ENCODE data around the gene RNF187. TPM values are rescaled to one million over a fixed set of nuclear protein-coding genes. Genes with fewer than 3 reads are reported as not detected.

The RNF187 gene
- total RNA-seq, 4 donors from 2014 or later: 75.8 to 106 (median 80.1) TPM

GRCh38 chr1:228496084-228496483, 8.9 kb downstream of the RNF187 start:
- 97 to 99% methylated on average over 4 of the region's 4 CpGs for WGBS, 2 donors
- no peak for DNase-seq (ENCODE audit: low spot score in 2 of 2)
- no peak overlapping the region for H3K4me3 ChIP-seq (ENCODE audit: low read depth, poor library complexity, severe bottlenecking)
- TF ChIP-seq CTCF (IDR thresholded peaks at IDR 0.05): no peak
- TF ChIP-seq POLR2A (IDR thresholded peaks at IDR 0.05): no peak
- intact Hi-C loops (cut with DNase I; ENCODE audit: low total_unique reads): no loop called here

- no peak for DNase-seq (ENCODE audit: low spot score in 2 of 2)
- H3K4me3 ChIP-seq (ENCODE audit: low read depth, poor library complexity, severe bottlenecking): no peak overlapping the region
- TF ChIP-seq CTCF (IDR thresholded peaks at IDR 0.05): no peak
- no peak for TF ChIP-seq POLR2A (IDR thresholded peaks at IDR 0.05)
- intact Hi-C loops (cut with DNase I; ENCODE audit: low total_unique reads): no loop called here
- 79 to 86% methylated on average over 3 of the region's 3 CpGs for WGBS, 2 donors
Measured at GRCh38 chr1:228496494-228496893, 9.3 kb downstream of the RNF187 start.

- intact Hi-C loops (cut with DNase I; ENCODE audit: low total_unique reads): no loop called here
- WGBS, 2 donors: 78 to 81% methylated on average over 5 of the region's 5 CpGs
- peak in 1 of 2 donors; percentile 50 for DNase-seq (ENCODE audit: low spot score in 2 of 2)
- no peak for TF ChIP-seq CTCF (IDR thresholded peaks at IDR 0.05)
- H3K4me3 ChIP-seq (ENCODE audit: low read depth, poor library complexity, severe bottlenecking): no peak overlapping the region
Measured at GRCh38 chr1:228497206-228497605, 10.0 kb downstream of the RNF187 start.

- no peak overlapping the region for H3K4me3 ChIP-seq (ENCODE audit: low read depth, poor library complexity, severe bottlenecking)
- TF ChIP-seq POLR2A (IDR thresholded peaks at IDR 0.05): no peak
- TF ChIP-seq CTCF (IDR thresholded peaks at IDR 0.05): no peak
- intact Hi-C loops (cut with DNase I; ENCODE audit: low total_unique reads): no loop called here
- 92 to 94% methylated on average over 8 of the region's 8 CpGs for WGBS, 2 donors
- no peak for DNase-seq (ENCODE audit: low spot score in 2 of 2)
Measured at GRCh38 chr1:228497817-228498216, 10.6 kb downstream of the RNF187 start.

- TF ChIP-seq CTCF (IDR thresholded peaks at IDR 0.05) (no peak), POLR2A (IDR thresholded peaks at IDR 0.05) (no peak)
- DNase-seq (ENCODE audit: low spot score in 2 of 2): no peak
- 72 to 74% methylated on average over 8 of the region's 8 CpGs for WGBS, 2 donors
- H3K4me3 ChIP-seq (ENCODE audit: low read depth, poor library complexity, severe bottlenecking): no peak overlapping the region
- intact Hi-C loops (cut with DNase I; ENCODE audit: low total_unique reads): no loop called here
Measured at GRCh38 chr1:228500143-228500734, 13.1 kb downstream of the RNF187 start.

Measured in lower leg skin (tissue), 4 donors.